Uterus (tissue), 4 donors: Measurements from ENCODE around the gene OR10G7. TPM values are rescaled to one million over a fixed set of nuclear protein-coding genes. Genes with fewer than 3 reads are reported as not detected.

Experiments used
- DNase-seq, 2 donors: peaks; one replicate each; pipeline ENCODE4 v3.0.0-alpha.2; 2019 to 2020
- H3K27ac ChIP-seq, 2 donors: fragments of 200-600 bp; sonication (generic); 1 replicate in 1 of 2; 2 replicates in 1 of 2; pipeline ENCODE4 v1.5.1; 2016 to 2018
- H3K27me3 ChIP-seq, 2 donors: fragments of 200-600 bp; sonication (generic); one replicate each; pipeline ENCODE4 v1.5.1; 2018 to 2019; ENCODE audit warnings: control low read depth in 1 of 2
- H3K36me3 ChIP-seq, 2 donors: fragments of 200-600 bp; sonication (generic); one replicate each; pipeline ENCODE4 v1.5.1; 2019; ENCODE audit warnings: control low read depth in 1 of 2
- H3K4me1 ChIP-seq, 2 donors: fragments of 200-600 bp; sonication (generic); one replicate each; pipeline ENCODE4 v1.5.1; 2018 to 2019; ENCODE audit warnings: control low read depth in 1 of 2
- H3K4me3 ChIP-seq, 2 donors: fragments of 200-600 bp; sonication (generic); 1 replicate in 1 of 2; 2 replicates in 1 of 2; pipeline ENCODE4 v1.5.1; 2018 to 2019; ENCODE audit warnings: mild to moderate bottlenecking in 1 of 2
- H3K9me3 ChIP-seq, 2 donors: fragments of 200-600 bp; sonication (generic); one replicate each; pipeline ENCODE4 v1.5.1; 2019; ENCODE audit warnings: control low read depth in 1 of 2
- CTCF ChIP-seq, 4 experiments: fragments of 200-600 bp in 2 of 4; fragments of 450-650 bp in 2 of 4; sonication (generic) in 2 of 4; IDR thresholded peaks; one replicate each; pipeline ENCODE4 v1.5.1; 2016 to 2019; ENCODE audit warnings: antibody characterized with exemption in 4 of 4, mild to moderate bottlenecking in 2 of 4, moderate library complexity in 1 of 4
- POLR2A ChIP-seq, 2 donors: fragments of 450-650 bp; IDR thresholded peaks; one replicate each; pipeline ENCODE4 v1.6.1; 2016; ENCODE audit warnings: antibody characterized with exemption in 2 of 2, mild to moderate bottlenecking in 1 of 2, moderate library complexity in 1 of 2
- intact Hi-C: fragments of 100-400 bp; cut with DNase I; formaldehyde crosslinking; loops from one replicate; pipeline ENCODE4 v1.15.1; 2023; ENCODE audit warnings: low total_unique reads
- total RNA-seq, 4 donors: library from RNA; depleted of rRNA in 3 of 4; stranded (reverse); fragments of >200 nt in 3 of 4; gene quantifications; one replicate each; pipeline versions ENCODE4 v1.1.0 to v1.2.4, GENCODE V29; 2014 to 2023
- donor health status: DM: yes; HTN: yes; CAD: no.

The OR10G7 gene
- total RNA-seq, 4 donors from 2014 or later: not detected

GRCh38 chr11:124075492-124075840 is 34.3 kb upstream of the OR10G7 start:
- DNase-seq: no peak
- H3K36me3 ChIP-seq: no peaks in the 10 kb centered on the region
- TF ChIP-seq CTCF (IDR thresholded peaks at IDR 0.05) (no peak), POLR2A (IDR thresholded peaks at IDR 0.05) (no peak)
- H3K27ac ChIP-seq: no peak overlapping the region
- no peaks in the 10 kb centered on the region for H3K4me1 ChIP-seq
- no peak overlapping the region for H3K4me3 ChIP-seq
- H3K27me3 ChIP-seq: no peaks in the 10 kb centered on the region
- no peaks in the 10 kb centered on the region for H3K9me3 ChIP-seq
- intact Hi-C loops: no loop called here

- Histone ChIP-seq H3K27me3 (no peaks in the 10 kb centered on the region), H3K4me1 (no peaks in the 10 kb centered on the region), H3K36me3 (no peaks in the 10 kb centered on the region), H3K4me3 (no peak overlapping the region), H3K27ac (no peak overlapping the region), H3K9me3 (no peaks in the 10 kb centered on the region)
- TF ChIP-seq CTCF (IDR thresholded peaks at IDR 0.05) (no peak), POLR2A (IDR thresholded peaks at IDR 0.05) (no peak)
- no peak for DNase-seq
- intact Hi-C loops: no loop called here
Measured at GRCh38 chr11:124074554-124074953, 33.4 kb upstream of the OR10G7 start.

- Histone ChIP-seq H3K4me3 (no peak overlapping the region), H3K27ac (no peak overlapping the region), H3K27me3 (no peaks in the 10 kb centered on the region), H3K4me1 (no peaks in the 10 kb centered on the region), H3K36me3 (no peaks in the 10 kb centered on the region), H3K9me3 (no peaks in the 10 kb centered on the region)
- TF ChIP-seq POLR2A (IDR thresholded peaks at IDR 0.05): no peak
- no peak for TF ChIP-seq CTCF (IDR thresholded peaks at IDR 0.05)
- DNase-seq: no peak
- intact Hi-C loops: no loop called here
Measured at GRCh38 chr11:124072147-124072546, 31.0 kb upstream of the OR10G7 start.

- H3K27ac ChIP-seq: no peak overlapping the region
- intact Hi-C loops: no loop called here
- no peaks in the 10 kb centered on the region for H3K27me3 ChIP-seq
- no peaks in the 10 kb centered on the region for H3K36me3 ChIP-seq
- no peak for DNase-seq
- H3K4me3 ChIP-seq: no peak overlapping the region
- H3K9me3 ChIP-seq: no peaks in the 10 kb centered on the region
- no peak for TF ChIP-seq CTCF (IDR thresholded peaks at IDR 0.05)
- TF ChIP-seq POLR2A (IDR thresholded peaks at IDR 0.05): no peak
- no peaks in the 10 kb centered on the region for H3K4me1 ChIP-seq
Measured at GRCh38 chr11:124071623-124071948, 30.5 kb upstream of the OR10G7 start.

GRCh38 chr11:124070915-124071622 is 29.9 kb upstream of the OR10G7 start:
- no peaks in the 10 kb centered on the region for H3K36me3 ChIP-seq
- no peak overlapping the region for H3K27ac ChIP-seq
- no peaks in the 10 kb centered on the region for H3K9me3 ChIP-seq
- DNase-seq: peak; percentile 28 to 58
- no peaks in the 10 kb centered on the region for H3K4me1 ChIP-seq
- no peaks in the 10 kb centered on the region for H3K27me3 ChIP-seq
- H3K4me3 ChIP-seq: no peak overlapping the region
- intact Hi-C loops: no loop called here
- no peak for TF ChIP-seq POLR2A (IDR thresholded peaks at IDR 0.05)
- peak; percentile 45 to 64 (median 57) for TF ChIP-seq CTCF (IDR thresholded peaks at IDR 0.05)
